ENCODE data around the gene CFAP97D1.

CFAP97D1 gene

GRCh38 chr17:43740541-43740940 is 39.7 kb upstream of the CFAP97D1 start:
- no peaks in the 10 kb centered on the region for H3K9me3 ChIP-seq

GRCh38 chr17:43741636-43742035 is 38.6 kb upstream of the CFAP97D1 start:
- Histone ChIP-seq H3K4me3 (no peak overlapping the region), H3K27me3 (no peaks in the 10 kb centered on the region), H3K9me3 (no peaks in the 10 kb centered on the region), H3K36me3 (no peaks in the 10 kb centered on the region), H3K27ac (no peak overlapping the region), H3K4me1 (peaks cover 0 to 51% (median 20%) of the 10 kb centered on the region in 4 donors)
- intact Hi-C loops (cut with DNase I; ENCODE audit: low total_unique reads) = no loop called here
- TF ChIP-seq CTCF (IDR thresholded peaks at IDR 0.05) = no peak
- no peak for DNase-seq

More at GRCh38 chr17:43740541-43740940, 39.7 kb upstream of the CFAP97D1 start:
- DNase-seq = no peak
- H3K4me3 ChIP-seq = no peak overlapping the region
- no peak for TF ChIP-seq CTCF (IDR thresholded peaks at IDR 0.05)
- H3K4me1 ChIP-seq = peaks cover 0 to 40% (median 14%) of the 10 kb centered on the region in 4 donors
- intact Hi-C loops (cut with DNase I; ENCODE audit: low total_unique reads) = no loop called here
- peak overlapping the region in 1 of 2 donors; percentile 62 for H3K27ac ChIP-seq
- H3K27me3 ChIP-seq = no peaks in the 10 kb centered on the region
- H3K36me3 ChIP-seq = no peaks in the 10 kb centered on the region

GRCh38 chr17:43745541-43745940 is 34.7 kb upstream of the CFAP97D1 start:
- no peak for TF ChIP-seq CTCF (IDR thresholded peaks at IDR 0.05)
- intact Hi-C loops (cut with DNase I; ENCODE audit: low total_unique reads) = no loop called here
- peak overlapping the region; percentile 45 to 62 for H3K27ac ChIP-seq
- H3K36me3 ChIP-seq = no peaks in the 10 kb centered on the region
- H3K9me3 ChIP-seq = no peaks in the 10 kb centered on the region
- H3K27me3 ChIP-seq = no peaks in the 10 kb centered on the region
- H3K4me1 ChIP-seq = peaks cover 0 to 51% (median 20%) of the 10 kb centered on the region in 4 donors
- H3K4me3 ChIP-seq = no peak overlapping the region
- DNase-seq = peak in 1 of 2 donors; percentile 37

- Histone ChIP-seq H3K4me1 (peaks cover 2 to 35% (median 26%) of the 10 kb centered on the region in 4 donors), H3K9me3 (no peaks in the 10 kb centered on the region), H3K27ac (no peak overlapping the region), H3K27me3 (no peaks in the 10 kb centered on the region), H3K36me3 (no peaks in the 10 kb centered on the region), H3K4me3 (no peak overlapping the region)
- no peak for TF ChIP-seq CTCF (IDR thresholded peaks at IDR 0.05)
- DNase-seq = no peak
- intact Hi-C loops (cut with DNase I; ENCODE audit: low total_unique reads) = no loop called here
Observed at GRCh38 chr17:43750153-43750552, 30.1 kb upstream of the CFAP97D1 start.

- Histone ChIP-seq H3K9me3 (no peaks in the 10 kb centered on the region), H3K4me1 (peaks cover 5 to 52% (median 30%) of the 10 kb centered on the region in 4 donors), H3K4me3 (no peak overlapping the region), H3K27me3 (no peaks in the 10 kb centered on the region), H3K27ac (peak overlapping the region in 1 of 2 donors; percentile 76), H3K36me3 (no peaks in the 10 kb centered on the region)
- no peak for TF ChIP-seq CTCF (IDR thresholded peaks at IDR 0.05)
- intact Hi-C loops (cut with DNase I; ENCODE audit: low total_unique reads) = no loop called here
- DNase-seq = no peak
Observed at GRCh38 chr17:43753493-43754129, 26.6 kb upstream of the CFAP97D1 start.

Data from tibial artery (tissue), 4 donors.